Loucy (cell line): ENCODE measurements around the gene TNPO3.

Experiments
- CTCF ChIP-seq: fragments of 200-600 bp; sonication (generic); conservative IDR thresholded peaks from 2 replicates; pipeline ENCODE4 v1.5.1; 2014; ENCODE audit warnings: mild to moderate bottlenecking, antibody characterized with exemption, low read length
- EZH2phosphoT487 ChIP-seq: fragments of 200-600 bp; IDR thresholded peaks from 2 replicates; pipeline ENCODE4 v1.6.1; 2018; ENCODE audit warnings: antibody characterized with exemption, mild to moderate bottlenecking, moderate library complexity, borderline replicate concordance

- TF ChIP-seq CTCF (no peak), EZH2phosphoT487 (no peak)
These were observed 105.7 kb downstream of the TNPO3 start for GRCh38 chr7:128948976-128949760.
